Smooth muscle cell (in vitro differentiated cells): ENCODE measurements around the gene MAP3K12. TPM values are rescaled to one million over a fixed set of nuclear protein-coding genes. Genes with fewer than 3 reads are reported as not detected.

Source experiments
- DNase-seq: peaks from one replicate; lab custom pipeline; 2025; ENCODE audit not compliant: unreplicated experiment; lab: John Stamatoyannopoulos, UW
- H2AFZ ChIP-seq: fragments of 200-600 bp; sonication (generic); 2 replicates; pipeline ENCODE4 v1.6.0; 2016; ENCODE audit warnings: antibody characterized with exemption, low read depth, mild to moderate bottlenecking
- H3F3A ChIP-seq: fragments of 200-600 bp; sonication (generic); 2 replicates; pipeline ENCODE4 v1.6.0; 2017; ENCODE audit warnings: antibody characterized with exemption, low read depth
- H3K27ac ChIP-seq: fragments of 200-600 bp; sonication (generic); 2 replicates; pipeline ENCODE4 v1.5.1; 2016; ENCODE audit warnings: low read depth, mild to moderate bottlenecking
- H3K27me3 ChIP-seq: fragments of 200-600 bp; sonication (generic); 2 replicates; pipeline ENCODE4 v1.6.1; 2016; ENCODE audit warnings: low read depth, mild to moderate bottlenecking
- H3K36me3 ChIP-seq: fragments of 200-600 bp; sonication (generic); 2 replicates; pipeline ENCODE4 v1.5.1; 2016; ENCODE audit warnings: low read depth
- H3K4me1 ChIP-seq: fragments of 200-600 bp; sonication (generic); 2 replicates; pipeline ENCODE4 v1.5.1; 2016; ENCODE audit warnings: low read depth
- H3K4me2 ChIP-seq: fragments of 200-600 bp; sonication (generic); 2 replicates; pipeline ENCODE4 v1.6.0; 2016; ENCODE audit warnings: mild to moderate bottlenecking
- H3K4me3 ChIP-seq: fragments of 200-600 bp; sonication (generic); 2 replicates; pipeline ENCODE4 v1.5.1; 2016; ENCODE audit warnings: mild to moderate bottlenecking
- H3K79me2 ChIP-seq: fragments of 200-600 bp; sonication (generic); 2 replicates; pipeline ENCODE4 v1.6.0; 2016; ENCODE audit warnings: low read depth, mild to moderate bottlenecking
- H3K9ac ChIP-seq: fragments of 200-600 bp; sonication (generic); 2 replicates; pipeline ENCODE4 v1.6.0; 2016; ENCODE audit warnings: low read depth
- H3K9me3 ChIP-seq: fragments of 200-600 bp; sonication (generic); replicated peaks from 2 replicates; pipeline ENCODE4 v1.5.1; 2016; ENCODE audit warnings: low read depth
- H4K20me1 ChIP-seq: fragments of 200-600 bp; sonication (generic); 2 replicates; pipeline ENCODE4 v1.6.0; 2016; ENCODE audit warnings: low read depth
- WGBS: methylation state at CpG from one replicate; pipeline ENCODE4 v1.1.7; 2016; ENCODE audit warnings: low lambda C conversion rate; 5-methylcytosine and 5-hydroxymethylcytosine counted together
- polyA plus RNA-seq: library from polyadenylated mRNA; unstranded; fragments of >200 nt; fragmentation: Nextera tagmentation; extraction: Ambion mirVana; gene quantifications from 2 replicates; pipeline ENCODE4 v1.2.1, GENCODE V29; 2016
- total RNA-seq: library from RNA; depleted of rRNA; stranded (reverse); fragments of >200 nt; gene quantifications from 2 replicates; pipeline ENCODE4 v1.2.3, GENCODE V29; 2014
- TF ChIP-seq, protein P1 (sequence below): fragments of 200-600 bp; sonication (generic); IDR thresholded peaks from 2 replicates; pipeline ENCODE4 v1.5.1; 2017; ENCODE audit warnings: borderline replicate concordance, mild to moderate bottlenecking, antibody characterized with exemption; ENCODE audit not compliant: insufficient read depth, poor library complexity, severe bottlenecking

Gene MAP3K12
- total and polyA plus RNA-seq, 2 experiments from 2014 or later, result 15.1 to 34.6 TPM

DNA sequence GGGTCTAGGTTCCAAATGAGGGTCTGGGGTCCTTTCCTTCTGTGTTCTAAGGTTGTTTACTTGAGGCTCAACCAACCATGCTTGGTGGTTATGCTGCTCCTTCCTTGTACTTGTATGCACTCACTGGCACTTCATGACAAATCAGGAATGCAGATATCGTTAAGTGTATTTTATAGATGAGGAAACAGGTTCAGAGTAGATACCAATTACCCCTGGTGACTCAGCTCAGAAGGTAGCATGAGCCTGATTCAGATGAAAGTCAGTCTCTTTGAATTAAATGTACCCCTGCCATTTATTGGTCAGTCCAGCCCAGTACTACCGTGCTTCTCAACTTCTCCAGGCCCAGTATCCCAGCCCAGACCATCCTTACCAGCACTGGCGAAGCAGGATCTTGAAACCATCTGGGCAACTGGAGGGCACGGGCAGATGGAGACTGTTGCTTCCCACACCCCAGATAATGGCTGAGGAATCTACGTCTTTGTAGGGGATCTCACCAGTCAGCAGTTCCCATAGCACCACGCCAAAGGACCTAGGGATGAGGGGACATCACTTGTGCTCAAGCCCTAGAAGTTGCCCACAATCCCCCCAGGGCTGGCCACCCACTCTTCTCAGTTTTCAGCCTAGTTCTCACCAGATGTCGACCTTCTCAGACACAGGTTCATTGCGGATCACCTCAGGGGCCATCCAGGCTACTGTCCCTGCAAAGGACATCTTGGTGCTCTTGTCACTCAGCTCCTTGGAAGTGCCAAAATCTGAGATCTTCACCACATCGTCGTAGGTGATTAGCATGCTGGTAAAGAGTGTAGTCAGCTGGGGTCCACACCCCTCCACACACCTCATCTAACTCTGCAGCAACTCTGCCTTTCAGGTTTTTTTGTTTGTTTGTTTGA, 14.3 kb downstream of the MAP3K12 start:
- 92% methylated on average over 10 of the region's 10 CpGs for WGBS
- H3F3A ChIP-seq, result peaks cover 36% of the 10 kb centered on the region
- H3K4me3 ChIP-seq, result no peak overlapping the region
- no peaks in the 10 kb centered on the region for H3K27me3 ChIP-seq
- no peak overlapping the region for H2AFZ ChIP-seq
- H3K36me3 ChIP-seq, result no peaks in the 10 kb centered on the region
- H3K4me1 ChIP-seq, result no peaks in the 10 kb centered on the region
- no peak overlapping the region for H3K9ac ChIP-seq
- no peaks in the 10 kb centered on the region for H3K79me2 ChIP-seq
- TF ChIP-seq, protein P1, sequence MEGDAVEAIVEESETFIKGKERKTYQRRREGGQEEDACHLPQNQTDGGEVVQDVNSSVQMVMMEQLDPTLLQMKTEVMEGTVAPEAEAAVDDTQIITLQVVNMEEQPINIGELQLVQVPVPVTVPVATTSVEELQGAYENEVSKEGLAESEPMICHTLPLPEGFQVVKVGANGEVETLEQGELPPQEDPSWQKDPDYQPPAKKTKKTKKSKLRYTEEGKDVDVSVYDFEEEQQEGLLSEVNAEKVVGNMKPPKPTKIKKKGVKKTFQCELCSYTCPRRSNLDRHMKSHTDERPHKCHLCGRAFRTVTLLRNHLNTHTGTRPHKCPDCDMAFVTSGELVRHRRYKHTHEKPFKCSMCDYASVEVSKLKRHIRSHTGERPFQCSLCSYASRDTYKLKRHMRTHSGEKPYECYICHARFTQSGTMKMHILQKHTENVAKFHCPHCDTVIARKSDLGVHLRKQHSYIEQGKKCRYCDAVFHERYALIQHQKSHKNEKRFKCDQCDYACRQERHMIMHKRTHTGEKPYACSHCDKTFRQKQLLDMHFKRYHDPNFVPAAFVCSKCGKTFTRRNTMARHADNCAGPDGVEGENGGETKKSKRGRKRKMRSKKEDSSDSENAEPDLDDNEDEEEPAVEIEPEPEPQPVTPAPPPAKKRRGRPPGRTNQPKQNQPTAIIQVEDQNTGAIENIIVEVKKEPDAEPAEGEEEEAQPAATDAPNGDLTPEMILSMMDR, result no peak
- H4K20me1 ChIP-seq, result peaks cover 96% of the 10 kb centered on the region
- no peaks in the 10 kb centered on the region for H3K9me3 ChIP-seq
- H3K27ac ChIP-seq, result no peak overlapping the region
- no peak for DNase-seq
- no peak overlapping the region for H3K4me2 ChIP-seq

DNA sequence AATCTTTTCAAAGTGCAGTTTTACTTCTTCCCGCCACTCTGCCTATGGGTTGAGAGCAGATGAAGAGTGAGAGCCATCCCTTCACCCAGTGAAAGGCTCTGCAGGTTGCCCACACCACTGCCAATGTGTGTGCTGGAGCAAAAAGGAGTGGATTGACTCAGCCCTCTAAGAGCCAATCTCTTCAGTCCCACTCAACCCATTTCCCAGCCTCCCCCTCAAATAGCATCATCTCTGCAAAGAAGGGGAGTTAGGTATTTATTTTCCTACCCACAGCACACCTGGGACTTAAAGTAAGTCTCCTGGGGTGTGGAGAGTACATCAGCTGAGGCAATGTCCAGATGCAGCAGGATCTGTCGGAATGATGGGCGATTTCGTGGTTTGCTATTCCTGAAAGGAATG, 15.3 kb downstream of the MAP3K12 start:
- peaks cover 4% of the 10 kb centered on the region for H3K79me2 ChIP-seq
- H3K27ac ChIP-seq, result no peak overlapping the region
- peaks cover 42% of the 10 kb centered on the region for H3F3A ChIP-seq
- H3K36me3 ChIP-seq, result no peaks in the 10 kb centered on the region
- no peaks in the 10 kb centered on the region for H3K4me1 ChIP-seq
- DNase-seq, result no peak
- no peaks in the 10 kb centered on the region for H3K9me3 ChIP-seq
- peaks cover 97% of the 10 kb centered on the region for H4K20me1 ChIP-seq
- H3K27me3 ChIP-seq, result no peaks in the 10 kb centered on the region
- H2AFZ ChIP-seq, result no peak overlapping the region
- TF ChIP-seq, protein P1, result no peak
- 94% methylated on average over 4 of the region's 4 CpGs for WGBS
- H3K9ac ChIP-seq, result no peak overlapping the region
- no peak overlapping the region for H3K4me2 ChIP-seq
- H3K4me3 ChIP-seq, result no peak overlapping the region

DNA sequence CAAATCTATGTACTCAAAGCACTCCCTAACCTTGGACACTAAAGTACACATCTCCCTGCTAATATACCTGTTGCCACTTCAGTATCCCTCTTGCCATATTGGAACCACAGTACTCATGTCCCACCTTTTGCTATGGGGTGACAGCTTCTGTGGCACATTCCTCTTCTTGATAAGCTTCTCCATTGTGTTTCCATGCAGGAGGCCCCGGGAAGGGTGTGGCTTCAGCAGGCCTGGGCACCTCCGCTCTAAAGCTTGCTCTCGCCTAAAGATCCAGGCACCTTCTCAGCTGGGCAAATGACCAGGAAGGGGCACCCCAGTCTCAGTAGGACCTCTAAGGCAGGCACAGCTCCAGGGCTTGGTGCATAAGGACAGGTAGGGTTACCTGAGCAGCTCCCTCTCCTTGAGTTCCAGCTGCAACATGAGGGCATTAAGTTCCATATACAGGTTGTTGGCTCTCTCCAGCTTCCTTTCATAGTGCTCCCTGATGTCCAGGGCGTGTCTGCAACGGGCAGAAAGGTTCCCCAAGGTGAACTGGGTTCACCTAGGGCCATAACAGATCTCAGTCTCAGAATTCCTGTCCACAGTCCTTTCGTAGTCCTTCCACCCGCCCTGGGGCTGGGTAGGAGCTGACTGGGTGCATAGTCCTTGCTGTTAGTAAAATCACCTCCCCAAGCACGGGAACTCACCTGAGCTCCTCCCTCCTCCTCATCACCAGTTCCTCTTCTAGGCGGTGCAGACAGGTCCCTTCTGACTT, 15.9 kb downstream of the MAP3K12 start:
- no peak overlapping the region for H3K4me3 ChIP-seq

More for the DNA sequence above, 15.9 kb downstream of the MAP3K12 start:
- no peak for DNase-seq
- Histone ChIP-seq H3F3A (peaks cover 48% of the 10 kb centered on the region), H3K79me2 (peaks cover 6% of the 10 kb centered on the region), H3K9me3 (no peaks in the 10 kb centered on the region), H3K4me2 (no peak overlapping the region), H3K27me3 (no peaks in the 10 kb centered on the region), H4K20me1 (peaks cover 100% of the 10 kb centered on the region), H3K9ac (no peak overlapping the region), H2AFZ (no peak overlapping the region), H3K27ac (no peak overlapping the region), H3K36me3 (no peaks in the 10 kb centered on the region), H3K4me1 (no peaks in the 10 kb centered on the region)
- 91% methylated on average over 9 of the region's 9 CpGs for WGBS
- TF ChIP-seq, protein P1, result no peak
